IPS DF 4.7 (cell line): ENCODE results near the gene EGF.
"Not testable (repeated sequence)": the region's sequence is repeated elsewhere in the genome, so short reads cannot be mapped to it uniquely, and the experiment has no call there.

Experiments
- DNase-seq: peaks from one replicate; pipeline ENCODE4 v3.0.0-alpha.2; 2013; ENCODE audit warnings: low spot score; ENCODE audit errors: extremely low read depth

EGF gene

GRCh38 chr4:109914322-109914721, 1.6 kb downstream of the EGF start:
- no peak for DNase-seq

DNA sequence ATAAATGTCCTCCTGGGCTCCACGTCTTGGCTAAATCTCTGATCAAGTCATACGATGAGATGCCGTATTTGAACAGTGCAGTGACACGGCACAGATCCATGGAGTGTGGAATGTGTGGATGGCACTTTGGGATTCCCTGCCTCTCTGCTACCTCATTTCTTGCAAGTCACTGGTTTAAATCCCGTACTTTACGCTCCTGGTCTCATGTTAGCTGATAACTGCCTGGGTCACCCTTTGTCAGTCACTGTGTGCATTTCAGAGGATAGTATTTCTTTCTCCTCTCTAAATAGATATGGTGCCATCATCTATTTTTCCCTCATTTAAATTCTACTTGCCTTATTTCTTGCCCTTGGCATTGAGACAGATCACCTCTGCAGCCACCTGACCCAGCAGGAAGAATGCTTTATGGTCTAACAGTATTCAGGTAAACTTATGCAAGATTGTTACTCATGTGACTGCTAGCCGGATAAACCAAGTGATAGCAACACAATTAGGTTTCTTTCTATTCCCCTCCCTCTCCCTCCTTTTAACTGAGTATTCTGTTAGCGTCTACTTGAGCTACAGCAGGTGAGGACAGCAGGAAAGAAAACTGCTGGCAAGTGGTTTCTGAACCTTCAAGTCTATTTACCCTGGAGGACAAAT, 2.8 kb downstream of the EGF start:
- no peak for DNase-seq

- no peak for DNase-seq
Observed at GRCh38 chr4:109916027-109916409, 3.3 kb downstream of the EGF start.

DNA sequence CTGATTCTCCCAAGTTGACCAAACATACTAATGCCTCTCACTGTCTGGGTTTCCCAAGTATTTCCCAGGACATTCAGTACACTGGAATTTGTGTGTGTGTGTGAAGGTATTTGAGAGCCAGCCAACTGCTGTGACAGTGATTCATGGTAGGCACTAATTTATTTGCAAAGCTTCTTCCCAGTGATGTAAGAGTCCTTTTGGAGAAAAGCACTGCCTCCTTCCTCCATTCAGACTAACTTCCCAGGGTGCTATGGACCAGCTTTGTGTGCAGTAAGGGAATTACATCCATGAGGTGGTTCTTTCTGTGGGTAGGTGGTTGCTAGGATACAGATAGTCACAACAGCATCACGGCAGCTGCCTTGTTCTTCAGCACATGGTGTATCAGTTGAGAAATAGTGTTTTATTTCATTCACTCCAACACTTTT, 8.7 kb downstream of the EGF start:
- DNase-seq = no peak

GRCh38 chr4:109925396-109925795, 12.7 kb downstream of the EGF start:
- DNase-seq = no peak

DNA sequence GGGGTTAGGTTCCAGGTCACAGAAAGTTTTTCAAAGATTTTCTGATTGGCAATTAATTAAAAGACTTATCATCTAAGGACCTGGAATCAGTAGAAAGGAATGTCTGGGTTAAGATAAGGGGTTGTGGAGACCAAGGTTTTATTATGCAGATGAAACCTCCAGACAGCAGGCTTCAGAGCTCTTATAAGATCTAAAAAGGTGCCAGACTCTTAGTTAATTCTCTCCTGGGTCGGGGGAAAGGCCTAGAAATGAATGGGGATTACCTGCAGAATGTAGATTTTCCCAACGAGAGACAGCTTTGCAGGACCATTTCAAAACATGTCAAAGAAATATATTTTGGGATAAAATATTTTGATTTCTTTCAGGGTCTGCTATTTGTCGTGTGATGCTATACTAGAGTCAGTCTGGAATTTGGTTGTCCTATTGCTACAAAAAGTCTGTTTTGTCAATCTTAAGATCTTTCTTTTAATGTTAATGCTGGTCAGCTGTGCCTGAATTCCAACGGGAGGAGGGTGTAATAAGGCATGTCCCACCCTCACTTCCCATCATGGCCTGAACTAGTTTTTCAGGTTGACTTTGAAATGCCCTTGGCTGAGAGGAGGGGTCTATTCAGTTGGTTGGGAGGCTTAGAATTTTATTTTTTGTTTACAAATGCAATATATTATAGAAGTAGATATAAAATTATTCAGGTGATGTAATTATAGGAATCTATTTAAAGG, 15.8 kb downstream of the EGF start:
- no peak for DNase-seq

GRCh38 chr4:109930464-109930863, 17.8 kb downstream of the EGF start:
- no peak for DNase-seq

DNA sequence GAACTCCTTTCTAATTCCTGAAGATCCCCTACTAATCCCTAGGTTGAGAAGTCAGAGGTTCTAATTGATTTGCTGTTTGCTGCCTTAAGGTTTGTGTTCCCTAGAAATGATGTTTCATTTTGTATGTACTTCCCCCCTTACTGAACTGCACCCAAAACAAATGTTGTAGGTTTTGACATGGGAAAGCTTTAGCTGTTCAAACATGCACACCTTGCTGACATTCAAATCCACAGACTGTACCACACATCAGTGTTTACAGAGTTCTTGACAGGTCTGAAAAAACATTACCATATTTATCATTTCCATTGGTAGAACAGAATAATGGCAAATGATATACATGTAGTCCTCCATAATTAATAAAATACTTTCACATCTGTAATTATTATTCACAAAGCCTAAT, 18.2 kb downstream of the EGF start:
- no peak for DNase-seq

- DNase-seq = no peak
Observed at GRCh38 chr4:109931318-109931717, 18.6 kb downstream of the EGF start.

DNA sequence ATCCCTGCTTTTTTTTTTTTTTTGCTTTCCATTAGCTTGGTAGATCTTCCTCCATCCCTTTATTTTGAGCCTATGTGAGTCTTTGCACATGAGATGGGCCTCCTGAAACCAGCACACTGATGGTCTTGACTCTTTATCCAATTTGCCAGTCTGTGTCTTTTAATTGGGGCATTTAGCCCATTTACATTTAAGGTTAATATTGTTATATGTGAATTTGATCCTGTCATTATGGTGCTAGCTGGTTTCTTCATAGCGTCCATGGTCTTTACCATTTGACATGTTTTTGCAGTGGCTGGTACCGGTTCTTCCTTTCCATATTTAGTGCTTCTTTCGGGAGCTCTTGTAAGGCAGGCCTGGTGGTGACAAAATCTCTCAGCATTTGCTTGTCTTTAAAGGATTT, 24.7 kb downstream of the EGF start:
- not testable (repeated sequence) for DNase-seq

DNA sequence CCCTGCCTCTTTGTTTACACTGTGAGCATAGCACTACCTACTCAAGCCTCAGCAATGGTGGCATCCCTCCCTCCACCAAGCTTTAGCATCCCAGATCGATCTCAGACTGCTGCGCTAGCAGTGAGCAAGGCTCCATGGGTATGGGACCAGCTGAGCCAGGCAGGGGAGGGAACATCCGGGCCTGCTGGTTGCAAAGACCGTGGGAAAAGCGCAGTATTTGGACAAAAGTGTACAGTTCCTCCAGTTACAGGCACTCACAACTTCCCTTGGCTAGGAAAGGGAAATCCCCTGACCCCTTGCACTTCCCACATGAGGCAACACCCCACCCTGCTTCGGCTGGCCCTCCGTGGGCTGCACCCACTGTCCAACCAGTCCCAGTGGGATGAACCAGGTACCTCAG, 26.5 kb downstream of the EGF start:
- no peak for DNase-seq

DNA sequence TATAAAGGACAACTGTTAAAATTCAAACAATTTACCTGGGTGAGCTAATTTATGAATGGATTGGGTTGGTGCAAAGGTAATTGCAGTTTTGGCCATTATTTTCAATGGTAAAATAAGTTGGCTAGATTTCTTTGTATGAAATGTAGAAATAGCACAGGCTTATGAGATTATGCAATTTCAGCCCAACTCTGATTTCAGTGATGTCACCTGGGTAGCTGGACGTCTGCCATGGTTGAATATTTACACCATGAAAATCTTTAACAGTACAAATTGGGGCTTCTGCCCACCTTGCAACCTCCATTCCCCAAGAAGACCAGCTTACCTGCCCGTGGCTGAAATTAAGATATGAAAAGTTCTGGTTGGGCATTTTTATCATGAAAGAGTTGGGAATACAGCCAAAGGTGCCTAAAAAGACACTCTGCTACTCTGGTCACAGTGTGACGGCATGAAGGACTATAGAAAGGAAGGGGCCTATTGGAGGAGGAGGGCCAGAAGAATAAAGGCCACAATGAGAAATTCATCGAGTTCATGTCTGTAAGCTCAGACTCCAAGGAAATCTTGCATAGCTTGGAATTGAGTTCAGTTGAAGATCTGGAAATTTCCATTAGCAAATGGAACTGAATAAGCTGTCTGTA, 29.7 kb downstream of the EGF start:
- DNase-seq = no peak

DNA sequence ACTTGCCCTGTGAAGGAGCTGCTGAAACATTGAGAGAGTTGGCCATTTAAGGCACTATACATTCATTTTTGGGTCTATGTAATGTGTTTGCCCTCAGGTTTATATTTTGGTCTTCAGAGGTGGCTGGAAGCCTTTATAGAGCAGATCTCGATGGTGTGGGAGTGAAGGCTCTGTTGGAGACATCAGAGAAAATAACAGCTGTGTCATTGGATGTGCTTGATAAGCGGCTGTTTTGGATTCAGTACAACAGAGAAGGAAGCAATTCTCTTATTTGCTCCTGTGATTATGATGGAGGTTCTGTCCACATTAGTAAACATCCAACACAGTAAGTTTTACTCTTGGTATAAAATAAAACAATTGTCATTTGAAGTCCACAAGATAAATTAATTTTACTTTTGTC, 31.1 kb downstream of the EGF start:
- DNase-seq = no peak

- no peak for DNase-seq
Observed at GRCh38 chr4:109944591-109944990, 31.9 kb downstream of the EGF start.

- no peak for DNase-seq
Observed at GRCh38 chr4:109945056-109945455, 32.4 kb downstream of the EGF start.

- no peak for DNase-seq
Observed at GRCh38 chr4:109946120-109946519, 33.4 kb downstream of the EGF start.

DNA sequence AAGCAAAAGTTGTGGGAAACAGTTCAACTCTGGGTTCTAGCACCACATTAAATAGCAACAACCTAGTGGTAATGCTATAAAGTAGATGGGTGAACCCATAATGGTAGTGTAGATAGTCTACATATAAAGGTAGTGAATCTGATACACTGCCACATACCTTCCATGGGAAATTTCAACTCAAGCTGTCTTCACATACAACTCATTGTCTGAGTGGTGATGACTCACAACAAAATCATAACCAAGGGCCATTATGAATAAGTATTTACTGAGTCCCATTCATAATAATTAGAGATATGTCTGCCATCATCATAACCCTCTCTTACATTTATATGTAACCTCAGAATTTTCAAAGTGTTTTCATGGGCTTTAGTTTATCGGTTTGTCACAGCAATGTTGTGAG, 34.8 kb downstream of the EGF start:
- DNase-seq = no peak

DNA sequence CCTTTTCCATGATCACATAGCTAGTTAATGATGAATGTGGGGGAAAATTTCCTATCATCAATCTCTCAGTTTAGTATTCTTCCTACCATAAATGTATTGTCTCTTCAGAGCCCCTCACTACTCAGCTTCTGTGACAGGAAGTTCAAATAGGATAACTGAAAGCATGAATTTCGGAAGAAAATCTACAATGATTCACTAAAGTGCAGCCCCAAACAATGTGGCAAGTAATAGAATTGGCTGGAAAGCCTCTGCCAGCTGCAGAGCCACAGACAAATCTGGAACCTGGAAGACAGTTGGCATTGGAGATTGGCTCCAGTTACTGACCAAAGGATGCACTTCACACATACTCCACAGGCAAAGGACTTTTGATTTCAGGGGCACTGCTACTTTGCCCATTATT, 35.2 kb downstream of the EGF start:
- DNase-seq = no peak

DNA sequence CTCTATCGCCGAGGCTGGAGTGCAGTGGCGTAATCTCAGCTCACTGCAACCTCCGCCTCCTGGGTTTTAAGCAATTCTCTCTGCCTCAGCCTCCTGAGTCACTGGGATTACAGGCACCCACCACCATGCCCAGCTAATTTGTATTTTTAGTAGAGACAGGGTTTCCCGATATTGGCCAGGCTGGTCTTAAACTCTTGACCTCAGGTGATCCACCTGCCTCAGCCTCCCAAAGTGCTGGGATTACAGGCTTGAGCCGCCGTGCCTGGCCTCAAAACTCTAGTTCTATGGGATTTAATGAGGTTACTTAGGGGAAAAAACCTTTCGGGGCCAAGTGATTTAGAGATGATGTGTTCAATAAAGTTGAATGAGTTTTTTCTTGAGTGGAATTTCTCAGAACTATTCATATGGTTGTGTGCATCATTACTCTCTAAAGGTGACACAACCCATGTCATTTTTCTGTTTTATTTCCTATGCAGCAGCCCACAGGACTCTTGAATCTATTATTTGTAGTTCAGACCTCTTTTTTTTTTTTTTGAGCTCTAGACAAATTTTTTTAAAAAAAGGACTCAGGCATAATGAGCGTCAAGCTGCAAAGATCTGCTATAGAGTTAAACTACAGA, 36.5 kb downstream of the EGF start:
- DNase-seq = not testable (repeated sequence)

- DNase-seq = no peak
Observed at GRCh38 chr4:109952612-109953011, 39.9 kb downstream of the EGF start.

DNA sequence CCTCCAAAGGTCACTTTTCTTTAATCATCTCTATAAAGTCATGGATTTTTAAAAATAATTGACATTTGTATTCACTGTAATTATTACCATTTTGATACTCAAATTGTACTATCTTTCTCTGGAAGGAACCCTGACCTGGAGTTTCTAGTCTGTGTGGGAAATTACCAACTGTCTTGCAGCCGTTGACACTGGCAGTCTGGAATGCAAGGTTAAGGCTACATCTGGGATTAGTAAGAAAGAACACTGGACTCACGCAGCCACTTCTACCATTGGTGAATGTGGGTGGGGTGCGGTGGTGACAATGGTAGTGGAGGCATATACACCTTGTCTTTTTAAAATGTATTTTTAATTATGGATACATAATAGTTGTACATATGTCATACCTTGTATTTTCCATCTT, 40.9 kb downstream of the EGF start:
- DNase-seq = no peak

GRCh38 chr4:109955146-109955545, 42.5 kb downstream of the EGF start:
- no peak for DNase-seq
